ENCODE measurements around the gene ZC2HC1C. TPM values are rescaled to one million over a fixed set of nuclear protein-coding genes. Genes with fewer than 3 reads are reported as not detected.

The ZC2HC1C gene
- total RNA-seq, 2 experiments from 2014 or later: 0.22 to 0.30 TPM

DNA sequence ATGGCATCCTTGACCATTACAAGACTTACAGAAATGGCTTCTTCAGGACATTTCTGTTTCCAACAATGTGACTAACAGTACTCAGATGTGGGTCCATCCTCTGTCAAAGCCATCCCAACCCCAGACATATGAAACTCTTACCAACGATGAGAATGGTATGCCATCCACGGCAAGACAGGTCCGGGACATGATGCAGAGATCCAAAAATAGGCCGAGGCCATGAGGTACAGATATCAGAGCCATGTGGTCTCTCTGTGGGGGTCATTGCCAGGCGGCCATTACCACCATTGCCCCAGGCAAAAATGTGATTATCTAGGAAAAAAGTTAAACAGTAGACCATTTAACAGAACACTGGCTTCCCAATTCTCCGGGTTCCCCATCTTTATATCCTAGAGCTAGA lies 27.5 kb downstream of the ZC2HC1C start:
- intact Hi-C loops (cut with DNase I, micrococcal nuclease): no loop called here
- H3K9me3 ChIP-seq (ENCODE audit: control insufficient read depth in 1 of 2, insufficient read depth in 1 of 2, low read length in 2 of 2): no peaks in the 10 kb centered on the region
- Mint-ChIP-seq H3K9me3 (no peaks in the 10 kb centered on the region), H3K4me1 (ENCODE audit: low read depth) (peaks cover 6% of the 10 kb centered on the region), H3K27ac (no peak overlapping the region), H3K4me3 (no peak overlapping the region), H3K27me3 (no peaks in the 10 kb centered on the region), H3K36me3 (ENCODE audit: low read depth) (peaks cover 85% of the 10 kb centered on the region)
- no peaks in the 10 kb centered on the region for H3K27me3 ChIP-seq (ENCODE audit: control insufficient read depth in 1 of 2, insufficient read depth in 2 of 2, low read length in 2 of 2)
- H3K27ac ChIP-seq (ENCODE audit: low read depth in 1 of 2, low read length in 2 of 2): no peak overlapping the region
- H3K36me3 ChIP-seq (ENCODE audit: insufficient read depth, low read length): peaks cover 84% of the 10 kb centered on the region
- ChIA-PET POLR2A (no interaction called here), CTCF (no interaction called here)
- no peak overlapping the region for H3K4me3 ChIP-seq (ENCODE audit: low read length)
- TF ChIP-seq CTCF (IDR thresholded peaks at IDR 0.05): no peak
- no peak for ATAC-seq (ENCODE audit: poor library complexity)
- no peak for DNase-seq
- H3K4me1 ChIP-seq (ENCODE audit: insufficient read depth, low read length): no peaks in the 10 kb centered on the region

GRCh38 chr14:75098212-75098611 lies 28.8 kb downstream of the ZC2HC1C start:
- Mint-ChIP-seq H3K4me3 (no peak overlapping the region), H3K9me3 (no peaks in the 10 kb centered on the region), H3K4me1 (ENCODE audit: low read depth) (peaks cover 6% of the 10 kb centered on the region), H3K27me3 (no peaks in the 10 kb centered on the region), H3K36me3 (ENCODE audit: low read depth) (peaks cover 88% of the 10 kb centered on the region), H3K27ac (no peak overlapping the region)
- intact Hi-C loops (cut with DNase I, micrococcal nuclease): no loop called here
- Histone ChIP-seq H3K27me3 (ENCODE audit: control insufficient read depth in 1 of 2, insufficient read depth in 2 of 2, low read length in 2 of 2) (no peaks in the 10 kb centered on the region), H3K27ac (ENCODE audit: low read depth in 1 of 2, low read length in 2 of 2) (no peak overlapping the region), H3K4me1 (ENCODE audit: insufficient read depth, low read length) (no peaks in the 10 kb centered on the region), H3K4me3 (ENCODE audit: low read length) (no peak overlapping the region), H3K9me3 (ENCODE audit: control insufficient read depth in 1 of 2, insufficient read depth in 1 of 2, low read length in 2 of 2) (no peaks in the 10 kb centered on the region), H3K36me3 (ENCODE audit: insufficient read depth, low read length) (peaks cover 75% of the 10 kb centered on the region)
- POLR2A ChIA-PET: no interaction called here
- TF ChIP-seq CTCF (IDR thresholded peaks at IDR 0.05): no peak
- ATAC-seq (ENCODE audit: poor library complexity) (no peak), DNase-seq (no peak)
- CTCF ChIA-PET: no interaction called here

- POLR2A ChIA-PET: no interaction called here
- no peak overlapping the region for H3K27ac Mint-ChIP-seq
Measured at GRCh38 chr14:75098682-75099081, 29.2 kb downstream of the ZC2HC1C start.

More at GRCh38 chr14:75098682-75099081, 29.2 kb downstream of the ZC2HC1C start:
- H3K4me3 Mint-ChIP-seq: no peak overlapping the region
- CTCF ChIA-PET: no interaction called here
- peaks cover 91% of the 10 kb centered on the region for H3K36me3 Mint-ChIP-seq (ENCODE audit: low read depth)
- no peak for ATAC-seq (ENCODE audit: poor library complexity)
- Histone ChIP-seq H3K9me3 (ENCODE audit: control insufficient read depth in 1 of 2, insufficient read depth in 1 of 2, low read length in 2 of 2) (no peaks in the 10 kb centered on the region), H3K27ac (ENCODE audit: low read depth in 1 of 2, low read length in 2 of 2) (no peak overlapping the region), H3K4me1 (ENCODE audit: insufficient read depth, low read length) (no peaks in the 10 kb centered on the region), H3K4me3 (ENCODE audit: low read length) (no peak overlapping the region), H3K27me3 (ENCODE audit: control insufficient read depth in 1 of 2, insufficient read depth in 2 of 2, low read length in 2 of 2) (no peaks in the 10 kb centered on the region), H3K36me3 (ENCODE audit: insufficient read depth, low read length) (peaks cover 77% of the 10 kb centered on the region)
- H3K4me1 Mint-ChIP-seq (ENCODE audit: low read depth): peaks cover 6% of the 10 kb centered on the region
- no peaks in the 10 kb centered on the region for H3K9me3 Mint-ChIP-seq
- intact Hi-C loops (cut with DNase I, micrococcal nuclease): no loop called here
- no peaks in the 10 kb centered on the region for H3K27me3 Mint-ChIP-seq
- TF ChIP-seq CTCF (IDR thresholded peaks at IDR 0.05): no peak
- DNase-seq: no peak
